Measurements from ENCODE around the gene GPHN. TPM values are rescaled to one million over a fixed set of nuclear protein-coding genes. Genes with fewer than 3 reads are reported as not detected.

Gene GPHN
- total and polyA plus RNA-seq, 2 of the 4 experiments (the other 2 are of a cell fraction), result 8.0 to 8.1 TPM

DNA sequence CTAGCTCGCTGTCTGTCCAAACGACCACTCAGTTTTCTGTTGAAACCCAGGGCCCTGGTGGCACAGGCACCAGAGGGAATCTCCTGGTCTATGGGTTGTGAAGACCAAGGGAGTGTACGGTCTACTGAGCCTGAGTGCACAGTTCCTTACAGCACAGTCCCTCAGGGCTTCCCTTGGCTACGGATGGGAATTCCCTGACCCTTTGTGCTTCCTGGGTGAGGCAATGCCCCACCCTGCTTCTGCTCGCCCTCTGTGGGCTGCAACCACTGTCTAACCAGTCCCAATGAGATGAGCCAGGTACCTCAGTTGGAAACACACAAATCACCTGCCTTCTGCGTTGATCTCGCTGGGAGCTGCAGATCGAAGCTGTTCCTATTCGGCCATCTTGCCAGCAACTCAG is 22.6 kb downstream of the GPHN start:
- TF ChIP-seq SMC3 (IDR thresholded peaks at IDR 0.05; ENCODE audit: low read depth, low read length) (no peak), CEBPB (IDR thresholded peaks at IDR 0.05; ENCODE audit: low read depth, low read length) (no peak), FOS (IDR thresholded peaks at IDR 0.05; ENCODE audit: low read depth, low read length) (no peak), CHD1 (IDR thresholded peaks at IDR 0.05; ENCODE audit: low read depth, low read length) (no peak), NFE2L2 (IDR thresholded peaks at IDR 0.05; ENCODE audit: low read depth, low read length) (no peak), MAZ (IDR thresholded peaks at IDR 0.05; ENCODE audit: borderline replicate concordance, low read depth, low read length) (no peak), MXI1 (IDR thresholded peaks at IDR 0.05; ENCODE audit: borderline replicate concordance, low read depth, low read length) (no peak), BHLHE40 (IDR thresholded peaks at IDR 0.05; ENCODE audit: low read depth, low read length) (no peak), RFX5 (IDR thresholded peaks at IDR 0.05; ENCODE audit: low read depth, low read length) (no peak), RCOR1 (IDR thresholded peaks at IDR 0.05; ENCODE audit: insufficient replicate concordance, low read length) (no peak), POLR2A (IDR thresholded peaks at IDR 0.05; ENCODE audit: low read depth, low read length) (no peak), RAD21 (IDR thresholded peaks at IDR 0.05; ENCODE audit: low read length) (no peak), MAFK (IDR thresholded peaks at IDR 0.05; ENCODE audit: low read depth, low read length) (no peak)
- TF ChIP-seq, protein P1, sequence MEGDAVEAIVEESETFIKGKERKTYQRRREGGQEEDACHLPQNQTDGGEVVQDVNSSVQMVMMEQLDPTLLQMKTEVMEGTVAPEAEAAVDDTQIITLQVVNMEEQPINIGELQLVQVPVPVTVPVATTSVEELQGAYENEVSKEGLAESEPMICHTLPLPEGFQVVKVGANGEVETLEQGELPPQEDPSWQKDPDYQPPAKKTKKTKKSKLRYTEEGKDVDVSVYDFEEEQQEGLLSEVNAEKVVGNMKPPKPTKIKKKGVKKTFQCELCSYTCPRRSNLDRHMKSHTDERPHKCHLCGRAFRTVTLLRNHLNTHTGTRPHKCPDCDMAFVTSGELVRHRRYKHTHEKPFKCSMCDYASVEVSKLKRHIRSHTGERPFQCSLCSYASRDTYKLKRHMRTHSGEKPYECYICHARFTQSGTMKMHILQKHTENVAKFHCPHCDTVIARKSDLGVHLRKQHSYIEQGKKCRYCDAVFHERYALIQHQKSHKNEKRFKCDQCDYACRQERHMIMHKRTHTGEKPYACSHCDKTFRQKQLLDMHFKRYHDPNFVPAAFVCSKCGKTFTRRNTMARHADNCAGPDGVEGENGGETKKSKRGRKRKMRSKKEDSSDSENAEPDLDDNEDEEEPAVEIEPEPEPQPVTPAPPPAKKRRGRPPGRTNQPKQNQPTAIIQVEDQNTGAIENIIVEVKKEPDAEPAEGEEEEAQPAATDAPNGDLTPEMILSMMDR (conservative IDR thresholded peaks at IDR 0.05; ENCODE audit: low read depth, low read length), result no peak
- TF ChIP-seq, protein P2, sequence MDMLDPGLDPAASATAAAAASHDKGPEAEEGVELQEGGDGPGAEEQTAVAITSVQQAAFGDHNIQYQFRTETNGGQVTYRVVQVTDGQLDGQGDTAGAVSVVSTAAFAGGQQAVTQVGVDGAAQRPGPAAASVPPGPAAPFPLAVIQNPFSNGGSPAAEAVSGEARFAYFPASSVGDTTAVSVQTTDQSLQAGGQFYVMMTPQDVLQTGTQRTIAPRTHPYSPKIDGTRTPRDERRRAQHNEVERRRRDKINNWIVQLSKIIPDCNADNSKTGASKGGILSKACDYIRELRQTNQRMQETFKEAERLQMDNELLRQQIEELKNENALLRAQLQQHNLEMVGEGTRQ (IDR thresholded peaks at IDR 0.05; ENCODE audit: low read depth, low read length), result no peak
- TF ChIP-seq, protein P3, sequence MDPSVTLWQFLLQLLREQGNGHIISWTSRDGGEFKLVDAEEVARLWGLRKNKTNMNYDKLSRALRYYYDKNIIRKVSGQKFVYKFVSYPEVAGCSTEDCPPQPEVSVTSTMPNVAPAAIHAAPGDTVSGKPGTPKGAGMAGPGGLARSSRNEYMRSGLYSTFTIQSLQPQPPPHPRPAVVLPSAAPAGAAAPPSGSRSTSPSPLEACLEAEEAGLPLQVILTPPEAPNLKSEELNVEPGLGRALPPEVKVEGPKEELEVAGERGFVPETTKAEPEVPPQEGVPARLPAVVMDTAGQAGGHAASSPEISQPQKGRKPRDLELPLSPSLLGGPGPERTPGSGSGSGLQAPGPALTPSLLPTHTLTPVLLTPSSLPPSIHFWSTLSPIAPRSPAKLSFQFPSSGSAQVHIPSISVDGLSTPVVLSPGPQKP (IDR thresholded peaks at IDR 0.05; ENCODE audit: borderline replicate concordance, low read depth, low read length), result no peak
- H3K9me3 ChIP-seq (ENCODE audit: control insufficient read depth, insufficient read depth, low read length), result no peaks in the 10 kb centered on the region
- no peaks in the 10 kb centered on the region for H3K27me3 ChIP-seq (ENCODE audit: control insufficient read depth, insufficient read depth, low read length)
- H3K27ac ChIP-seq (ENCODE audit: insufficient read depth, low read length), result no peak overlapping the region
- H3K4me2 ChIP-seq (ENCODE audit: low read depth, low read length), result no peak overlapping the region
- H3K14ac ChIP-seq (replicated peaks; ENCODE audit: low read depth, low read length), result no peak overlapping the region
- H3K9me1 ChIP-seq (ENCODE audit: insufficient read depth, low read length), result no peaks in the 10 kb centered on the region
- intact Hi-C loops (cut with micrococcal nuclease), result no loop called here
- no peaks in the 10 kb centered on the region for H3K4me1 ChIP-seq (ENCODE audit: control insufficient read depth, insufficient read depth, low read length)
- H2BK120ac ChIP-seq (ENCODE audit: low read depth, low read length), result no peak overlapping the region
- no peak for DNase-seq
- no peak overlapping the region for H3K18ac ChIP-seq (ENCODE audit: low read depth, low read length)
- dilution Hi-C loops (cut with HindIII; ENCODE audit: low sequenced_read_pairs, unreplicated experiment), result no loop called here
- in situ Hi-C loops (cut with MboI; ENCODE audit: low sequenced_read_pairs), result no loop called here
- WGBS, 2 experiments (ENCODE audit: extremely low coverage in 2 of 2, insufficient read length in 1 of 2), result no CpG with 5 or more reads among the region's 9 CpGs
- H3K36me3 ChIP-seq (ENCODE audit: control insufficient read depth, insufficient read depth, low read length), result no peaks in the 10 kb centered on the region
- no peak overlapping the region for H2BK15ac ChIP-seq (ENCODE audit: low read depth, low read length)
- H2AFZ ChIP-seq (replicated peaks; ENCODE audit: low read length, poor library complexity), result no peak overlapping the region
- no peak overlapping the region for H2AK5ac ChIP-seq (ENCODE audit: low read depth, low read length)
- no peak overlapping the region for H3K4ac ChIP-seq (ENCODE audit: low read depth, low read length)
- no peak overlapping the region for H2BK5ac ChIP-seq (ENCODE audit: low read depth, low read length, poor library complexity, severe bottlenecking)
- POLR2A ChIA-PET (ENCODE audit: unreplicated experiment), result no interaction called here
- no peaks in the 10 kb centered on the region for H3K79me1 ChIP-seq (ENCODE audit: low read depth in 1 of 2, low read length in 2 of 2)
- no peak overlapping the region for H4K5ac ChIP-seq (ENCODE audit: low read depth, low read length)
- BruUV-seq (replicated peaks), result no TSS peak
- CTCF ChIA-PET, result no interaction called here
- H2AK9ac ChIP-seq (replicated peaks; ENCODE audit: low read depth, low read length, poor library complexity), result no peak overlapping the region
- no peak overlapping the region for H2BK20ac ChIP-seq (ENCODE audit: low read depth, low read length)
- no peak for ATAC-seq (ENCODE audit: low read depth)
- H3K4me3 ChIP-seq (ENCODE audit: insufficient read depth, low read depth, low read length), result no peak overlapping the region
- no peaks in the 10 kb centered on the region for H4K20me1 ChIP-seq (ENCODE audit: insufficient read depth, low read length)
- no peak overlapping the region for H4K8ac ChIP-seq (ENCODE audit: low read depth in 2 of 2, low read length in 2 of 2)
- no peak overlapping the region for H3K56ac ChIP-seq (ENCODE audit: extremely low read depth, insufficient read depth, low read length)
- H3K9ac ChIP-seq (ENCODE audit: low read depth, low read length), result no peak overlapping the region
- no peak overlapping the region for H4K91ac ChIP-seq (ENCODE audit: insufficient read depth, low read depth, low read length)
- no peak overlapping the region for H3K23ac ChIP-seq (ENCODE audit: low read depth, low read length)
